NCI-H128 (cell line): ENCODE results near the gene IKZF3.
"Not testable (repeated sequence)": the region's sequence is repeated elsewhere in the genome, so short reads cannot be mapped to it uniquely, and the experiment has no call there.

Experiments
- DNase-seq: peaks from one replicate; lab custom pipeline; 2025; ENCODE audit not compliant: unreplicated experiment; lab: John Stamatoyannopoulos, UW

The IKZF3 gene

GRCh38 chr17:39742126-39742855, 121.8 kb downstream of the IKZF3 start:
- DNase-seq: no peak

- no peak for DNase-seq
Observed at GRCh38 chr17:39740357-39741111, 123.6 kb downstream of the IKZF3 start.

GRCh38 chr17:39739885-39740356, 124.2 kb downstream of the IKZF3 start:
- no peak for DNase-seq

- peak; percentile 51 for DNase-seq
Observed at GRCh38 chr17:39738983-39739884, 124.9 kb downstream of the IKZF3 start.

DNA sequence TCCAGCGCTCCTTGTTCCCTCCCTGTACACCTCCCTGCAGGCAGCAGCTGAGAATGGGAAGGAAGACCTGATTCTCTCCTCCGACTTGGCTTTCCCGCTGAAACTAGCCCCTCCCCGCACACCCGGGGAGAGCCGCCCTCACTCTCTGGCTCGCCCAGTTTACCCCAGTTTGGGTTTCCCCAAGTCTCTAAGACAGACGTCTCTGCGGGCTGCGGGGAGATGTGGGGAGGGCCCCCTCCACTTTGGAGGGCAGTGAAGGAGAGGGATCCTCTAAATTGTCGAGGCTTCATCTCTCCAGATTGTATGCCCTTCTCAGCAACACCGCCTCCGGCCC, 125.6 kb downstream of the IKZF3 start:
- DNase-seq: peak; percentile 15

DNA sequence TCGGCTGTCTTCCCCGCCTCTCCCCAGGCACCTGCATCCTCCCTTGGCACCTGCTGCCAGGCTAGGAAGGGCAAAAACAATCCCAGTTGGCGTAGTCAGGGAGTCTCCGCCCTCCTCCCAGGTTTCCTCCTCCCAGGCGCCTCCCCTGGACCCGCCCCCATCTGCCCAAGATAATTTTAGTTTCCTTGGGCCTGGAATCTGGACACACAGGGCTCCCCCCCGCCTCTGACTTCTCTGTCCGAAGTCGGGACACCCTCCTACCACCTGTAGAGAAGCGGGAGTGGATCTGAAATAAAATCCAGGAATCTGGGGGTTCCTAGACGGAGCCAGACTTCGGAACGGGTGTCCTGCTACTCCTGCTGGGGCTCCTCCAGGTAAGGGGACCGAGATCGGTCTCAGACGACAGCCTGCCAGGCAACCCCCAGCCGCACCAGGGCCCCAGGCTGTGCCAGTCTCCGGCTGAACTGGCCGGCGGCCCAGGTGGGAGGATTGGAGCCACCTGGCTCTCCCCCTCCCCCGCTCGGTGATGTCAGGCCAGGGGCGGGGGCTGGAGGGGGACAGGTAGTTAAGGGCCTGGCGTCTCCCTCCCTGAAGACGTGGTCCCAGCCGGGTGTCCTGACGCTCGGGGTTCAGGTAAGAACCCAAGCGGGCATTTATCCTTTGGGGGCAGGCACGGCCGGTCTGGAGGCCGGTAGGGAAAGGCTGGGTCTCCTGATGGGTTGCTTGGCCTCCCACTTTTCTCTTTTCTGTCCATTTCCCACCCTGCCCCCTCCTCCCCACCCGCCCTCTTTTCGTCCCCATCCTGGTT, 126.1 kb downstream of the IKZF3 start, which contains the start of gene GRB7:
TSS of gene GRB7 (plus strand) at position 179 of the 808 bp plus-strand sequence. CDS start 4,364 bp downstream, outside the sequence.
- DNase-seq: peak; percentile 67

- DNase-seq: no peak
Observed at GRCh38 chr17:39737206-39737759, 126.8 kb downstream of the IKZF3 start.

GRCh38 chr17:39736319-39737165, 127.6 kb downstream of the IKZF3 start:
- DNase-seq: no peak

GRCh38 chr17:39735882-39736281, 128.2 kb downstream of the IKZF3 start:
- DNase-seq: no peak

GRCh38 chr17:39732586-39732985, 131.5 kb downstream of the IKZF3 start:
- no peak for DNase-seq

- peak; percentile 57 for DNase-seq
Observed at GRCh38 chr17:39730095-39730921, 133.8 kb downstream of the IKZF3 start, which contains the start of gene MIEN1. Gene MIEN1, minus strand, starts transcription at chr17:39730532. Its CDS starts 37 bp downstream, at chr17:39730495.

GRCh38 chr17:39729280-39729851, 134.7 kb downstream of the IKZF3 start:
- DNase-seq: no peak

- DNase-seq: no peak
Observed at GRCh38 chr17:39727556-39727955, 136.6 kb downstream of the IKZF3 start.

GRCh38 chr17:39726617-39727016, 137.5 kb downstream of the IKZF3 start:
- no peak for DNase-seq

DNA sequence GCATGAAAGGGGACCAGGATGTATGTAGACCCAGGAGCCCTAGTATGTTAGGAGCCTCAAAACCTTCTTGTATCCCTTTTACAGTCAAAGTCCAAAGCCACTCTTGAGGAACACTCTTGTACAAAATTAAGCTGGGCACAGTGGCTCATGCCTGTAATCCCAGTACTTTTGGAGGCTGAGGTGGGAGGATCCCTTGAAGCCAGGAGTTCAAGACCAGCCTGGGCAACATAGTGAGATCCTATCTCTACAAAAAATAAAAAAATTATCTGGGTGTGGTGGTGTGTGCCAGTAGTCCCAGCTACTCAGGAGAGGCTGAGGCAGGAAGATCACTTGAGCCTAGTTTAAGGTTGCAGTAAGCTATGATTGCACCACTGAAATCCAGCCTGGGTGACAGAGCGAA, 138.2 kb downstream of the IKZF3 start:
- not testable (repeated sequence) for DNase-seq

DNA sequence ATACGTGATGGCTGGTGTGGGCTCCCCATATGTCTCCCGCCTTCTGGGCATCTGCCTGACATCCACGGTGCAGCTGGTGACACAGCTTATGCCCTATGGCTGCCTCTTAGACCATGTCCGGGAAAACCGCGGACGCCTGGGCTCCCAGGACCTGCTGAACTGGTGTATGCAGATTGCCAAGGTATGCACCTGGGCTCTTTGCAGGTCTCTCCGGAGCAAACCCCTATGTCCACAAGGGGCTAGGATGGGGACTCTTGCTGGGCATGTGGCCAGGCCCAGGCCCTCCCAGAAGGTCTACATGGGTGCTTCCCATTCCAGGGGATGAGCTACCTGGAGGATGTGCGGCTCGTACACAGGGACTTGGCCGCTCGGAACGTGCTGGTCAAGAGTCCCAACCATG, 139.4 kb downstream of the IKZF3 start:
- no peak for DNase-seq

DNA sequence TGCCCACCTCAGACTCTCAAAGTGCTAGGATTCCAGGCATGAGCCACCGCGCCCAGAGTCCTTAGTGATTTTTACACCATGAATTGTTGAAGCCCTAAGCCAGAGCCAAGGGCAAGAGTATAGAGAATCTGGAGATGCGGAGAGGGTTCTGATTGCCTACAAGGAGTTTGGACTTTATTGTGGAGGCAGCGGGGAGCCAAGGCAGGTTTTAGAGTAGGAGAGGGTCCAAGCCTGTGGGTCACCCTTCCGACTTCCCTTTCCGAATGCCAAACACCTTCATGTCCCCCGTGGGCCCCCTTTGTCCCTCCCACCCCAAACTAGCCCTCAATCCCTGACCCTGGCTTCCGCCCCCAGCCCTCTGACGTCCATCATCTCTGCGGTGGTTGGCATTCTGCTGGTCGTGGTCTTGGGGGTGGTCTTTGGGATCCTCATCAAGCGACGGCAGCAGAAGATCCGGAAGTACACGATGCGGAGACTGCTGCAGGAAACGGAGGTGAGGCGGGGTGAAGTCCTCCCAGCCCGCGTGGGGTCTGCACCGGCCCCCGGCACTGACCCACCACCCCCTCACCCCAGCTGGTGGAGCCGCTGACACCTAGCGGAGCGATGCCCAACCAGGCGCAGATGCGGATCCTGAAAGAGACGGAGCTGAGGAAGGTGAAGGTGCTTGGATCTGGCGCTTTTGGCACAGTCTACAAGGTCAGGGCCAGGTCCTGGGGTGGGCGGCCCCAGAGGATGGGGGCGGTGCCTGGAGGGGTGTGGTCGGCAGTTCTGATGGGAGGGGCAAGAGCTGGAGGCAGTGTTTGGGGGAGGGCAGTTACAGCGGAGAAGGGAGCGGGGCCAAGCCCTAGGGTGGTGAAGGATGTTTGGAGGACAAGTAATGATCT, 140.9 kb downstream of the IKZF3 start:
- DNase-seq: no peak
